MM.1S (cell line): ENCODE measurements around the gene SPEM3.

Source experiments
- DNase-seq: peaks from one replicate; pipeline ENCODE4 v3.0.0-alpha.2; 2015
- H2AFZ ChIP-seq: fragments of 300-600 bp; sonication (generic); 2 replicates; pipeline ENCODE4 v1.6.0; 2016; ENCODE audit warnings: antibody characterized with exemption, low read length
- H3F3A ChIP-seq: fragments of 300-600 bp; sonication (generic); 2 replicates; pipeline ENCODE4 v1.6.1; 2016; ENCODE audit warnings: mild to moderate bottlenecking, antibody characterized with exemption, low read length, moderate library complexity, mixed read lengths; ENCODE audit not compliant: insufficient read depth
- H3K27ac ChIP-seq: fragments of 300-600 bp; sonication (generic); 2 replicates; pipeline ENCODE4 v1.5.1; 2016; ENCODE audit warnings: mild to moderate bottlenecking, low read length
- H3K27me3 ChIP-seq: fragments of 300-600 bp; sonication (generic); replicated peaks from 2 replicates; pipeline ENCODE4 v1.6.0; 2016; ENCODE audit warnings: low read length; ENCODE audit not compliant: insufficient read depth
- H3K36me3 ChIP-seq: fragments of 300-600 bp; sonication (generic); replicated peaks from 2 replicates; pipeline ENCODE4 v1.6.1; 2016; ENCODE audit warnings: mild to moderate bottlenecking, low read length, mixed read lengths; ENCODE audit not compliant: insufficient read depth
- H3K4me1 ChIP-seq: fragments of 300-600 bp; sonication (generic); 2 replicates; pipeline ENCODE4 v1.6.1; 2016; ENCODE audit warnings: low read length, mixed read lengths
- H3K4me2 ChIP-seq: fragments of 300-600 bp; sonication (generic); 2 replicates; pipeline ENCODE4 v1.6.0; 2016; ENCODE audit warnings: low read depth, low read length
- H3K4me3 ChIP-seq: fragments of 300-600 bp; sonication (generic); 2 replicates; pipeline ENCODE4 v1.5.1; 2016; ENCODE audit warnings: low read length, mixed read lengths
- H3K79me2 ChIP-seq: fragments of 300-600 bp; sonication (generic); 2 replicates; pipeline ENCODE4 v1.6.1; 2016; ENCODE audit warnings: mixed run types, low read length, mixed read lengths
- H3K9ac ChIP-seq: fragments of 300-600 bp; sonication (generic); 2 replicates; pipeline ENCODE4 v1.6.1; 2016; ENCODE audit warnings: low read length, mixed read lengths
- H3K9me2 ChIP-seq: fragments of 300-600 bp; sonication (generic); replicated peaks from 2 replicates; pipeline ENCODE4 v1.6.1; 2016; ENCODE audit warnings: mild to moderate bottlenecking, low read length, mixed read lengths; ENCODE audit not compliant: insufficient read depth
- H3K9me3 ChIP-seq: fragments of 300-600 bp; sonication (generic); replicated peaks from 2 replicates; pipeline ENCODE4 v1.6.1; 2016; ENCODE audit warnings: mild to moderate bottlenecking, low read length, mixed read lengths; ENCODE audit not compliant: insufficient read depth
- H4K20me1 ChIP-seq: fragments of 300-600 bp; sonication (generic); 2 replicates; pipeline ENCODE4 v1.6.1; 2016; ENCODE audit warnings: mild to moderate bottlenecking, low read length, moderate library complexity, mixed read lengths; ENCODE audit not compliant: insufficient read depth
- EZH2 ChIP-seq: fragments of 300-600 bp; sonication (generic); optimal IDR thresholded peaks from 2 replicates; pipeline ENCODE3; 2017; ENCODE audit warnings: low read depth, mild to moderate bottlenecking, antibody characterized with exemption, low read length, mixed read lengths
- EZH2phosphoT487 ChIP-seq: fragments of 300-600 bp; sonication (generic); IDR thresholded peaks from 2 replicates; pipeline ENCODE4 v1.6.1; 2018; ENCODE audit warnings: antibody characterized with exemption, low read length
- TF ChIP-seq, protein P1 (sequence below): fragments of 300-600 bp; sonication (generic); IDR thresholded peaks from 2 replicates; pipeline ENCODE4 v1.5.1; 2016; ENCODE audit warnings: antibody characterized with exemption, low read length, mixed read lengths

Gene SPEM3

DNA sequence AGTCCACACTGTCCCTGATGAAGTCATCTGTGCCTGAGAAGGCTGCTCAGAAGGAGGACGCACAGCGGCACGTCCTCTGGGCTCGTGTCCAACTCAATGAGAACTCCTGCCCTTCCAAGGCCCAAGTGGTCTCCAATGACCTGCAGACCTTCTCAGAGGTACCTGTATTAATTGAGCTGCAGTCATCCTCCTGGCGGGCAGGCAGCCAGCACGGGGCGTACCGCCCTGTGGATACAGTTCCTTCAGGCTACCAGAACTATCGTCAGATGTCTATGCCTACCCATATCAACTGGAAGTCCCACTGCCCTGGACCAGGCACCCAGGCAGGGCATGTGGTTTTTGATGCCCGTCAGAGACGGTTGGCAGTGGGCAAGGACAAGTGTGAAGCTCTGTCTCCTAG lies 3.6 kb downstream of the SPEM3 start:
- TF ChIP-seq, protein P1, sequence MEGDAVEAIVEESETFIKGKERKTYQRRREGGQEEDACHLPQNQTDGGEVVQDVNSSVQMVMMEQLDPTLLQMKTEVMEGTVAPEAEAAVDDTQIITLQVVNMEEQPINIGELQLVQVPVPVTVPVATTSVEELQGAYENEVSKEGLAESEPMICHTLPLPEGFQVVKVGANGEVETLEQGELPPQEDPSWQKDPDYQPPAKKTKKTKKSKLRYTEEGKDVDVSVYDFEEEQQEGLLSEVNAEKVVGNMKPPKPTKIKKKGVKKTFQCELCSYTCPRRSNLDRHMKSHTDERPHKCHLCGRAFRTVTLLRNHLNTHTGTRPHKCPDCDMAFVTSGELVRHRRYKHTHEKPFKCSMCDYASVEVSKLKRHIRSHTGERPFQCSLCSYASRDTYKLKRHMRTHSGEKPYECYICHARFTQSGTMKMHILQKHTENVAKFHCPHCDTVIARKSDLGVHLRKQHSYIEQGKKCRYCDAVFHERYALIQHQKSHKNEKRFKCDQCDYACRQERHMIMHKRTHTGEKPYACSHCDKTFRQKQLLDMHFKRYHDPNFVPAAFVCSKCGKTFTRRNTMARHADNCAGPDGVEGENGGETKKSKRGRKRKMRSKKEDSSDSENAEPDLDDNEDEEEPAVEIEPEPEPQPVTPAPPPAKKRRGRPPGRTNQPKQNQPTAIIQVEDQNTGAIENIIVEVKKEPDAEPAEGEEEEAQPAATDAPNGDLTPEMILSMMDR = no peak
- no peak for TF ChIP-seq EZH2phosphoT487
- no peak for TF ChIP-seq EZH2
- H3K9me3 ChIP-seq = no peaks in the 10 kb centered on the region
- H3K79me2 ChIP-seq = no peaks in the 10 kb centered on the region
- H3K36me3 ChIP-seq = no peaks in the 10 kb centered on the region
- H3F3A ChIP-seq = peaks cover 14% of the 10 kb centered on the region
- no peak overlapping the region for H3K27ac ChIP-seq
- no peak overlapping the region for H3K4me3 ChIP-seq
- H3K4me1 ChIP-seq = peaks cover 10% of the 10 kb centered on the region
- H3K9me2 ChIP-seq = no peaks in the 10 kb centered on the region
- DNase-seq = no peak
- no peak overlapping the region for H3K9ac ChIP-seq
- no peak overlapping the region for H2AFZ ChIP-seq
- no peak overlapping the region for H3K4me2 ChIP-seq
- no peaks in the 10 kb centered on the region for H4K20me1 ChIP-seq
- peaks cover 28% of the 10 kb centered on the region for H3K27me3 ChIP-seq

DNA sequence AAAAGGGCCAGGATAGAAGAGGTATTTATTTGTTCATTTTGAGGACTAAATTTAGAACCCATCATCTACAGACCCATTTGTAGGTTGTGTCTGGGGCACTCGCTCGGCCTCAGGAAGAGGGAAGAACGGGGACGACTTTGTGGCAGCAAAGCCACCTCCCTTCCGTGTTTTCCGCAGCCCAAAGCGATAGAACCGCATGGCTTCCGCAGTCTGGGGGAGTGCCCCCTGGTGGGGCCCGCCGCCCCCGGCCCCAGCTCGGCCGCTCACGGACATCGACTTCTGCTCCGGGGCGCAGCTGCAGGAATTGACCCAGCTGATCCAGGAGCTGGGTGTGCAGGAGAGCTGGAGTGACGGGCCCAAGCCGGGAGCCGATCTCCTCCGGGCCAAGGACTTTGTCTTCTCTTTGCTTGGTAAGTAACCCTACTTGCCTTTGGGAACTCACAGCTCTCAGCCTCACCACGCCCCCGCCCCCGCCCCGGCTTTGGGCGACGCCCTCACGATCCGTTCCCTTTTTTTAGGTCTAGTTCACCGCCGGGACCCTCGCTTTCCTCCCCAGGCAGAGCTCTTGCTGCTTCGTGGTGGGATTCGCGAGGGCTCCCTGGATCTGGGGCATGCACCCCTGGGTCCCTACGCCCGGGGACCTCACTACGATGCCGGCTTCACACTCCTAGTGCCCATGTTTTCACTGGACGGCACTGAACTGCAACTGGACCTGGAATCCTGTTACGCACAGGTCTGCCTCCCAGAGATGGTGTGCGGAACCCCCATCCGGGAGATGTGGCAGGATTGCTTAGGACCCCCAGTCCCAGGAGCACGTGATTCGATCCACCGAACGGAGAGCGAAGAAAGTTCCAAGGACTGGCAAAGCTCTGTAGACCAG lies 7.3 kb downstream of the SPEM3 start:
- Histone ChIP-seq H3K9ac (peak overlapping the region; percentile 43; the same call in 1 of the 2 replicates), H3K27me3 (peaks cover 33% of the 10 kb centered on the region), H3K9me3 (no peaks in the 10 kb centered on the region), H3K27ac (peak overlapping the region; percentile 52), H3K9me2 (no peaks in the 10 kb centered on the region), H2AFZ (peak overlapping the region; percentile 92), H3K4me1 (peaks cover 10% of the 10 kb centered on the region), H3K4me3 (peak overlapping the region; percentile 73), H3K36me3 (no peaks in the 10 kb centered on the region), H3K4me2 (peak overlapping the region; percentile 72), H3F3A (peaks cover 14% of the 10 kb centered on the region), H4K20me1 (no peaks in the 10 kb centered on the region), H3K79me2 (no peaks in the 10 kb centered on the region)
- peak; percentile 52 for DNase-seq
- no peak for TF ChIP-seq EZH2
- TF ChIP-seq, protein P1 = peak; percentile 34

DNA sequence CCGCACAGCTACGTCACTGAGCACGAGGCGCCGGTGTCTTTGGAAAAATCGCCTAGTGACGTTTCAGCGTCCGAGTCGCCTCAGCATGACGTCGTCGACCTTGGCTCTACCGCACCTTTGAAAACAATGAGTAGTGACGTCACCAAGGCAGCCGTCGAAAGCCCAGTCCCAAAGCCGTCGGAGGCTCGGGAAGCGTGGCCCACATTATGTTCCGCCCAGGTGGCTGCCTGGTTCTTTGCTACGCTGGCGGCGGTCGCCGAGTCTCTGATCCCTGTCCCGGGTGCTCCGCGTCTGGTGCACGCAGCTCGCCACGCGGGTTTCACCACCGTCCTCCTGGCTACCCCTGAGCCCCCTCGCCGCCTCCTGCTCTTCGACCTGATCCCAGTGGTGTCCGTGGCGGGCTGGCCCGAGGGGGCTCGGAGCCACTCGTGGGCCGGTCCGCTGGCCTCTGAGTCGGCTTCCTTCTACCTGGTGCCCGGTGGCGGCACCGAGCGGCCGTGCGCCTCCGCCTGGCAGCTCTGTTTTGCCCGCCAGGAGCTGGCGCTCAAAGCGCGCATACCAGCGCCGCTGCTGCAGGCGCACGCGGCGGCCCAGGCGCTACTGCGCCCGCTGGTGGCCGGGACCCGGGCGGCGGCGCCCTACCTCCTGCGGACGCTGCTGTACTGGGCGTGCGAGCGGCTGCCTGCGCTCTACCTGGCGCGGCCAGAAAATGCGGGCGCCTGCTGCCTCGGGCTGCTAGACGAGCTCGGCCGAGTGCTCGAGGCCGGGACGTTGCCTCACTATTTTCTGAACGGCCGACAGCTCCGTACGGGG lies 8.1 kb downstream of the SPEM3 start:
- no peak for TF ChIP-seq EZH2phosphoT487
- TF ChIP-seq, protein P1 = peak; percentile 84
- no peak for TF ChIP-seq EZH2
- H3K4me1 ChIP-seq = peaks cover 10% of the 10 kb centered on the region

More for the DNA sequence above, 8.1 kb downstream of the SPEM3 start:
- Histone ChIP-seq H3K4me3 (peak overlapping the region; percentile 73), H3K9me3 (no peaks in the 10 kb centered on the region), H3F3A (peaks cover 14% of the 10 kb centered on the region), H3K4me2 (peak overlapping the region; percentile 72), H3K27ac (peak overlapping the region; percentile 52; the same call in 1 of the 2 replicates), H2AFZ (peak overlapping the region; percentile 92), H3K9ac (peak overlapping the region; percentile 43; the same call in 1 of the 2 replicates), H3K79me2 (no peaks in the 10 kb centered on the region), H3K9me2 (no peaks in the 10 kb centered on the region), H4K20me1 (no peaks in the 10 kb centered on the region), H3K27me3 (peaks cover 39% of the 10 kb centered on the region), H3K36me3 (no peaks in the 10 kb centered on the region)
- DNase-seq = peak; percentile 89
